Testis (tissue), 2 donors: ENCODE data around the gene EFCAB14.

Source experiments
- POLR2A ChIP-seq: fragments of 450-650 bp; IDR thresholded peaks from one replicate; pipeline ENCODE4 v1.6.1; 2017; ENCODE audit warnings: antibody characterized with exemption, mild to moderate bottlenecking, moderate library complexity
- TF ChIP-seq, protein P1 (sequence below), 3 experiments: fragments of 450-650 bp in 2 of 3; fragments of 200-600 bp in 1 of 3; sonication (generic) in 1 of 3; IDR thresholded peaks; one replicate each; pipeline ENCODE4 v1.5.1; 2016 to 2019; ENCODE audit warnings: antibody characterized with exemption in 3 of 3, mild to moderate bottlenecking in 2 of 3, moderate library complexity in 1 of 3

DNA sequence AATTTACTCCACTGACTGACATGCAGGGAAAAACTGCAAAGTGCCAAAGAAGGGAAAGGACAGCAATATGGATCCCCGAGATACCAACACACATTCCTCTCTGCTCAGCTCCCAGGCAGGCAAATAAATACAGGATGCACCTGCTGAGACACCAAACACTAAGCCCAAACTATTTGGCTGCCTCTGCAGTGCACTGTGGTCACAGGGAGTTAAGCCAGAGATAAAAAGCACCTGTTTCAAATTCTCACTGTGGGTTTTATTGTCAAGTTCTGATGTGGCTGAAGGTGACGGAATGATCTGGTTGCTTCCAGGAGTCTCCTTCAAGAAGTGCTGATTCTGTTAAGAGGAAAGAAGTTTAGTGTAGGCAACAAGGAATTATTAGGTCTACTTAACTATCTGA is 29.6 kb downstream of the EFCAB14 start:
- TF ChIP-seq, protein P1, sequence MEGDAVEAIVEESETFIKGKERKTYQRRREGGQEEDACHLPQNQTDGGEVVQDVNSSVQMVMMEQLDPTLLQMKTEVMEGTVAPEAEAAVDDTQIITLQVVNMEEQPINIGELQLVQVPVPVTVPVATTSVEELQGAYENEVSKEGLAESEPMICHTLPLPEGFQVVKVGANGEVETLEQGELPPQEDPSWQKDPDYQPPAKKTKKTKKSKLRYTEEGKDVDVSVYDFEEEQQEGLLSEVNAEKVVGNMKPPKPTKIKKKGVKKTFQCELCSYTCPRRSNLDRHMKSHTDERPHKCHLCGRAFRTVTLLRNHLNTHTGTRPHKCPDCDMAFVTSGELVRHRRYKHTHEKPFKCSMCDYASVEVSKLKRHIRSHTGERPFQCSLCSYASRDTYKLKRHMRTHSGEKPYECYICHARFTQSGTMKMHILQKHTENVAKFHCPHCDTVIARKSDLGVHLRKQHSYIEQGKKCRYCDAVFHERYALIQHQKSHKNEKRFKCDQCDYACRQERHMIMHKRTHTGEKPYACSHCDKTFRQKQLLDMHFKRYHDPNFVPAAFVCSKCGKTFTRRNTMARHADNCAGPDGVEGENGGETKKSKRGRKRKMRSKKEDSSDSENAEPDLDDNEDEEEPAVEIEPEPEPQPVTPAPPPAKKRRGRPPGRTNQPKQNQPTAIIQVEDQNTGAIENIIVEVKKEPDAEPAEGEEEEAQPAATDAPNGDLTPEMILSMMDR (IDR thresholded peaks at IDR 0.05) = no peak
- no peak for TF ChIP-seq POLR2A
